ENCODE data around the gene GATA6.
"Not testable (repeated sequence)": the region's sequence is repeated elsewhere in the genome, so short reads cannot be mapped to it uniquely, and the experiment has no call there.

Gene GATA6

GRCh38 chr18:22204214-22204536 is 34.8 kb downstream of the GATA6 start:
- no peak for DNase-seq (ENCODE audit: low read depth in 3 of 3)

GRCh38 chr18:22204996-22205395 is 35.6 kb downstream of the GATA6 start:
- DNase-seq (ENCODE audit: low read depth in 3 of 3): no peak

- DNase-seq (ENCODE audit: low read depth in 3 of 3): no peak
These were observed 37.8 kb downstream of the GATA6 start for GRCh38 chr18:22207021-22207758.

- no peak for DNase-seq (ENCODE audit: low read depth in 3 of 3)
These were observed 40.9 kb downstream of the GATA6 start for GRCh38 chr18:22210311-22210754.

GRCh38 chr18:22211657-22212056 is 42.3 kb downstream of the GATA6 start:
- no peak for DNase-seq (ENCODE audit: low read depth in 3 of 3)

- DNase-seq (ENCODE audit: low read depth in 3 of 3): no peak
These were observed 44.1 kb downstream of the GATA6 start for GRCh38 chr18:22213333-22213973.

GRCh38 chr18:22214731-22215528 is 45.5 kb downstream of the GATA6 start:
- no peak for DNase-seq (ENCODE audit: low read depth in 3 of 3)

- DNase-seq (ENCODE audit: low read depth in 3 of 3): no peak
These were observed 49.4 kb downstream of the GATA6 start for GRCh38 chr18:22218835-22219234.

- DNase-seq (ENCODE audit: low read depth in 3 of 3): no peak
These were observed 50.4 kb downstream of the GATA6 start for GRCh38 chr18:22219568-22220355.

- DNase-seq (ENCODE audit: low read depth in 3 of 3): not testable (repeated sequence)
These were observed 51.2 kb downstream of the GATA6 start for GRCh38 chr18:22220585-22220984.

- DNase-seq (ENCODE audit: low read depth in 3 of 3): no peak
These were observed 52.0 kb downstream of the GATA6 start for GRCh38 chr18:22221350-22221749.

- DNase-seq (ENCODE audit: low read depth in 3 of 3): no peak
These were observed 54.0 kb downstream of the GATA6 start for GRCh38 chr18:22223254-22223964.

- DNase-seq (ENCODE audit: low read depth in 3 of 3): no peak
These were observed 54.6 kb downstream of the GATA6 start for GRCh38 chr18:22223965-22224322.

GRCh38 chr18:22224339-22224738 is 55.0 kb downstream of the GATA6 start:
- DNase-seq (ENCODE audit: low read depth in 3 of 3): no peak

GRCh38 chr18:22226801-22227200 is 57.4 kb downstream of the GATA6 start:
- DNase-seq (ENCODE audit: low read depth in 3 of 3): no peak

GRCh38 chr18:22228976-22229375 is 59.6 kb downstream of the GATA6 start:
- no peak for DNase-seq (ENCODE audit: low read depth in 3 of 3)

- DNase-seq (ENCODE audit: low read depth in 3 of 3): no peak
These were observed 60.2 kb downstream of the GATA6 start for GRCh38 chr18:22229456-22230124.

GRCh38 chr18:22230471-22230945 is 61.1 kb downstream of the GATA6 start:
- DNase-seq (ENCODE audit: low read depth in 3 of 3): no peak

- no peak for DNase-seq (ENCODE audit: low read depth in 3 of 3)
These were observed 63.9 kb downstream of the GATA6 start for GRCh38 chr18:22233266-22233665.

- DNase-seq (ENCODE audit: low read depth in 3 of 3): no peak
These were observed 68.6 kb downstream of the GATA6 start for GRCh38 chr18:22238036-22238435.

- no peak for DNase-seq (ENCODE audit: low read depth in 3 of 3)
These were observed 69.3 kb downstream of the GATA6 start for GRCh38 chr18:22238681-22239080.

All from stimulated activated CD4-positive, alpha-beta T cell treated with anti-CD3 and anti-CD28 coated beads, TNF-alpha, amount 100 ng/mL, for 48 hours (primary cell).